H9 (cell line): Measurements from ENCODE around the gene PCBP4. TPM values are rescaled to one million over a fixed set of nuclear protein-coding genes. Genes with fewer than 3 reads are reported as not detected.

Source experiments
- DNase-seq: peaks from one replicate; pipeline ENCODE4 v3.0.0-alpha.2; 2017
- H2AFZ ChIP-seq: one replicate; pipeline ENCODE4 v1.6.1; 2013; ENCODE audit warnings: mild to moderate bottlenecking, low read length, control low read depth, moderate library complexity
- H2AK5ac ChIP-seq: 2 replicates; pipeline ENCODE4 v1.6.1; 2013; ENCODE audit warnings: low read length, control low read depth, mixed read lengths; ENCODE audit not compliant: insufficient read length
- H2BK120ac ChIP-seq: one replicate; pipeline ENCODE4 v1.6.1; 2013; ENCODE audit warnings: low read depth, mild to moderate bottlenecking, low read length, control low read depth, inconsistent platforms; ENCODE audit not compliant: poor library complexity, severe bottlenecking
- H2BK12ac ChIP-seq: 2 replicates; pipeline ENCODE4 v1.6.1; 2013; ENCODE audit warnings: low read length, control low read depth, mixed read lengths, low read depth; ENCODE audit not compliant: insufficient read length
- H2BK15ac ChIP-seq: 2 replicates; pipeline ENCODE4 v1.6.1; 2013; ENCODE audit warnings: low read depth, low read length, control low read depth
- H2BK20ac ChIP-seq: one replicate; pipeline ENCODE4 v1.6.1; 2013; ENCODE audit warnings: low read depth, mild to moderate bottlenecking, low read length, control low read depth, inconsistent platforms; ENCODE audit not compliant: poor library complexity, severe bottlenecking
- H2BK5ac ChIP-seq: 2 replicates; pipeline ENCODE4 v1.6.1; 2013; ENCODE audit warnings: low read length, control low read depth, mixed read lengths; ENCODE audit not compliant: insufficient read length
- H3K14ac ChIP-seq: 2 replicates; pipeline ENCODE4 v1.6.1; 2013; ENCODE audit warnings: low read length, control low read depth; ENCODE audit not compliant: insufficient read depth
- H3K18ac ChIP-seq: 2 replicates; pipeline ENCODE4 v1.6.1; 2013; ENCODE audit warnings: low read depth, mild to moderate bottlenecking, mixed read lengths, low read length, control low read depth; ENCODE audit not compliant: insufficient read length
- H3K23ac ChIP-seq: 2 replicates; pipeline ENCODE4 v1.6.1; 2013; ENCODE audit warnings: low read length, control low read depth, mixed read lengths, low read depth; ENCODE audit not compliant: insufficient read length
- H3K23me2 ChIP-seq: 2 replicates; pipeline ENCODE4 v1.6.1; 2013; ENCODE audit warnings: low read depth, mild to moderate bottlenecking, mixed read lengths, low read length, control low read depth; ENCODE audit not compliant: insufficient read length, poor library complexity, severe bottlenecking
- H3K27ac ChIP-seq: 2 replicates; pipeline ENCODE4 v1.5.1; 2013; ENCODE audit warnings: low read length, control low read depth, mixed read lengths, low read depth; ENCODE audit not compliant: insufficient read length
- H3K27me3 ChIP-seq: 2 replicates; pipeline ENCODE4 v1.6.1; 2013; ENCODE audit warnings: low read length, control low read depth, inconsistent platforms; ENCODE audit not compliant: insufficient read depth
- H3K4ac ChIP-seq: 2 replicates; pipeline ENCODE4 v1.6.1; 2013; ENCODE audit warnings: low read depth, mild to moderate bottlenecking, control low read depth, inconsistent platforms, low read length, moderate library complexity
- H3K4me1 ChIP-seq: 2 replicates; pipeline ENCODE4 v1.6.1; 2013; ENCODE audit warnings: low read length, control low read depth, inconsistent platforms; ENCODE audit not compliant: insufficient read depth
- H3K4me2 ChIP-seq: 2 replicates; pipeline ENCODE4 v1.6.1; 2013; ENCODE audit warnings: low read length, control low read depth, mixed read lengths; ENCODE audit not compliant: insufficient read length, insufficient read depth
- H3K56ac ChIP-seq: 2 replicates; pipeline ENCODE4 v1.6.1; 2013; ENCODE audit warnings: low read depth, mild to moderate bottlenecking, mixed read lengths, low read length, control low read depth; ENCODE audit not compliant: insufficient read length
- H3K79me1 ChIP-seq: 2 replicates; pipeline ENCODE4 v1.6.1; 2013; ENCODE audit warnings: low read depth, mild to moderate bottlenecking, moderate library complexity, low read length, control low read depth, inconsistent platforms; ENCODE audit not compliant: insufficient read depth, poor library complexity, severe bottlenecking
- H3K79me2 ChIP-seq: 2 replicates; pipeline ENCODE4 v1.6.1; 2013; ENCODE audit warnings: low read length, control low read depth, inconsistent platforms; ENCODE audit not compliant: insufficient read depth
- H3K9ac ChIP-seq: 2 replicates; pipeline ENCODE4 v1.6.1; 2013; ENCODE audit warnings: low read length, control low read depth, mixed read lengths; ENCODE audit not compliant: insufficient read length; ENCODE audit errors: extremely low read depth
- H3K9me3 ChIP-seq: one replicate; pipeline ENCODE4 v1.6.1; 2013; ENCODE audit warnings: low read depth, low read length, inconsistent platforms; ENCODE audit not compliant: control insufficient read depth
- H3T11ph ChIP-seq: one replicate; pipeline ENCODE4 v1.6.1; 2013; ENCODE audit warnings: mild to moderate bottlenecking, low read length, control low read depth, inconsistent platforms
- H4K20me1 ChIP-seq: one replicate; pipeline ENCODE4 v1.6.1; 2013; ENCODE audit not compliant: control insufficient read depth, insufficient read length, insufficient read depth
- H4K5ac ChIP-seq: 2 replicates; pipeline ENCODE4 v1.6.1; 2013; ENCODE audit warnings: low read depth, mild to moderate bottlenecking, mixed read lengths, low read length, control low read depth; ENCODE audit not compliant: insufficient read length
- H4K8ac ChIP-seq: replicated peaks from 2 replicates; pipeline ENCODE4 v1.6.1; 2013; ENCODE audit warnings: low read length, control low read depth, mixed read lengths, low read depth; ENCODE audit not compliant: insufficient read length
- H4K91ac ChIP-seq: 2 replicates; pipeline ENCODE4 v1.6.1; 2013; ENCODE audit warnings: low read depth, mild to moderate bottlenecking, moderate library complexity, mixed read lengths, low read length, control low read depth; ENCODE audit not compliant: insufficient read length
- H3K27ac Mint-ChIP-seq, 3 experiments: 2 replicates in 2 of 3; 3 replicates in 1 of 3; pipeline ENCODE4 v1.8.0; 2020 to 2021; ENCODE audit warnings: mixed read lengths in 3 of 3, mild to moderate bottlenecking in 1 of 3, moderate library complexity in 1 of 3
- H3K27me3 Mint-ChIP-seq: 2 replicates; pipeline ENCODE4 v1.8.0; 2021; ENCODE audit warnings: low read depth, mild to moderate bottlenecking, moderate library complexity, mixed read lengths
- H3K36me3 Mint-ChIP-seq, 3 experiments: 2 replicates in 2 of 3; 3 replicates in 1 of 3; pipeline ENCODE4 v1.8.0; 2020 to 2021; ENCODE audit warnings: low read depth in 3 of 3, mixed read lengths in 3 of 3; ENCODE audit not compliant: insufficient read depth in 1 of 3
- H3K4me1 Mint-ChIP-seq, 2 experiments: 2 replicates each; pipeline ENCODE4 v1.8.0; 2020; ENCODE audit warnings: mixed read lengths in 2 of 2
- H3K4me3 Mint-ChIP-seq, 2 experiments: 2 replicates in 1 of 2; 3 replicates in 1 of 2; pipeline ENCODE4 v1.8.0; 2020 to 2021; ENCODE audit warnings: mild to moderate bottlenecking in 2 of 2, mixed read lengths in 2 of 2, moderate library complexity in 1 of 2
- H3K9me3 Mint-ChIP-seq, 2 experiments: 2 replicates in 1 of 2; 3 replicates in 1 of 2; pipeline ENCODE4 v1.8.0; 2020; ENCODE audit warnings: mild to moderate bottlenecking in 2 of 2, mixed read lengths in 2 of 2, moderate library complexity in 1 of 2
- CTCF ChIP-seq: fragments of 200-600 bp; sonication (generic); conservative IDR thresholded peaks from 3 replicates; pipeline ENCODE4 v1.8.0; 2021; ENCODE audit warnings: antibody characterized with exemption, mild to moderate bottlenecking
- WGBS: extraction: QIAGEN DNeasy Blood & Tissue Kit; methylation state at CpG from one replicate; pipeline ENCODE4 v1.1.7; 2013; ENCODE audit warnings: missing lambda C conversion rate, low lambda C conversion rate, mixed read lengths; ENCODE audit not compliant: insufficient read length; ENCODE audit errors: extremely low coverage; 5-methylcytosine and 5-hydroxymethylcytosine counted together
- total RNA-seq: library from RNA; stranded (reverse); gene quantifications from 2 replicates; pipeline ENCODE4 v1.2.1, GENCODE V29; 2021

The PCBP4 gene
- total RNA-seq, 1 experiment from 2014 or later: 24.6 TPM

GRCh38 chr3:51987568-51987967 is 20.3 kb upstream of the PCBP4 start:
- Histone ChIP-seq H2BK20ac (no peak overlapping the region), H2BK5ac (no peak overlapping the region), H3K27me3 (no peaks in the 10 kb centered on the region), H3K4me2 (no peak overlapping the region), H3T11ph (no peak overlapping the region), H3K27ac (no peak overlapping the region), H3K79me1 (no peaks in the 10 kb centered on the region), H3K4ac (no peak overlapping the region), H2BK15ac (no peak overlapping the region), H2BK12ac (no peak overlapping the region), H3K18ac (no peak overlapping the region), H3K14ac (no peak overlapping the region), H3K56ac (no peak overlapping the region), H4K5ac (no peak overlapping the region), H3K9ac (no peak overlapping the region), H4K20me1 (peaks cover 3% of the 10 kb centered on the region), H3K79me2 (no peaks in the 10 kb centered on the region), H3K9me3 (no peaks in the 10 kb centered on the region), H3K23ac (no peak overlapping the region), H2BK120ac (no peak overlapping the region), H4K91ac (no peak overlapping the region), H2AFZ (no peak overlapping the region), H4K8ac (no peak overlapping the region), H2AK5ac (no peak overlapping the region), H3K23me2 (peaks cover 2% of the 10 kb centered on the region), H3K4me1 (peaks cover 3% of the 10 kb centered on the region; the same call in 1 of the 2 replicates)
- no peak overlapping the region for H3K4me3 Mint-ChIP-seq
- no peak for DNase-seq
- no CpG with 5 or more reads among the region's 7 CpGs for WGBS
- peaks cover 19 to 30% of the 10 kb centered on the region in 2 experiments for H3K4me1 Mint-ChIP-seq
- no peak for TF ChIP-seq CTCF
- H3K9me3 Mint-ChIP-seq: no peaks in the 10 kb centered on the region; a peak in 1 of 5 replicates
- peak overlapping the region in 1 of 3 experiments; percentile 44; a peak in 1 of 7 replicates for H3K27ac Mint-ChIP-seq
- H3K27me3 Mint-ChIP-seq: peaks cover 1% of the 10 kb centered on the region; the same call in 1 of the 2 replicates
- peaks cover 9 to 17% (median 13%) of the 10 kb centered on the region in 3 experiments for H3K36me3 Mint-ChIP-seq
